Heart left ventricle (tissue), 13 donors: ENCODE data around the gene NFIC.

ENCODE experiments used
- POLR2A ChIP-seq, 2 donors: fragments of 450-650 bp; IDR thresholded peaks; one replicate each; pipeline ENCODE4 v1.6.1; 2017; ENCODE audit warnings: antibody characterized with exemption in 2 of 2, mild to moderate bottlenecking in 2 of 2, moderate library complexity in 2 of 2
- TF ChIP-seq, protein P1 (sequence below), 12 donors: fragments of 200-600 bp; sonication (generic) in 4 of 12; IDR thresholded peaks; one replicate each; pipeline versions ENCODE4 v1.5.0 to v1.8.0; 2018 to 2022; ENCODE audit warnings: antibody characterized with exemption in 12 of 12, mild to moderate bottlenecking in 5 of 12
- donor health status: ischemic (EF 13 %, LVEDD 7.1; RV severe dilation, severe dysfunction).
- donor health status: DM: no; HTN: yes; CAD: no.
- donor health status: DM: no; HTN: no; CAD: no.
- donor health status: ischemic (EF 25% LVEDD 6.9; RV normal size, moderate dysfunction).
- donor health status: ischemic (EF 25% LVEDD 5.7; RV mildly dilated, moderate dysfunction).
- donor health status: ischemic (EF 35%, LVEDD 5.7; RV mildly dilated, moderate dysfunction).
- donor health status: nonischemic (EF 11% LVEDD 7.7; RV severe dilation, severe dysfunction).
- donor health status: DM: yes; HTN: yes; CAD: no.
- donor health status: PGD.
- donor health status: ischemic (EF 29% LVEDD 5.4; RV normal size, mild dysfunction).
- donor health status: nonischemic (EF 23%, LVEDD 6.1; RV moderate dilation, normal function).

- TF ChIP-seq, protein P1, sequence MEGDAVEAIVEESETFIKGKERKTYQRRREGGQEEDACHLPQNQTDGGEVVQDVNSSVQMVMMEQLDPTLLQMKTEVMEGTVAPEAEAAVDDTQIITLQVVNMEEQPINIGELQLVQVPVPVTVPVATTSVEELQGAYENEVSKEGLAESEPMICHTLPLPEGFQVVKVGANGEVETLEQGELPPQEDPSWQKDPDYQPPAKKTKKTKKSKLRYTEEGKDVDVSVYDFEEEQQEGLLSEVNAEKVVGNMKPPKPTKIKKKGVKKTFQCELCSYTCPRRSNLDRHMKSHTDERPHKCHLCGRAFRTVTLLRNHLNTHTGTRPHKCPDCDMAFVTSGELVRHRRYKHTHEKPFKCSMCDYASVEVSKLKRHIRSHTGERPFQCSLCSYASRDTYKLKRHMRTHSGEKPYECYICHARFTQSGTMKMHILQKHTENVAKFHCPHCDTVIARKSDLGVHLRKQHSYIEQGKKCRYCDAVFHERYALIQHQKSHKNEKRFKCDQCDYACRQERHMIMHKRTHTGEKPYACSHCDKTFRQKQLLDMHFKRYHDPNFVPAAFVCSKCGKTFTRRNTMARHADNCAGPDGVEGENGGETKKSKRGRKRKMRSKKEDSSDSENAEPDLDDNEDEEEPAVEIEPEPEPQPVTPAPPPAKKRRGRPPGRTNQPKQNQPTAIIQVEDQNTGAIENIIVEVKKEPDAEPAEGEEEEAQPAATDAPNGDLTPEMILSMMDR (IDR thresholded peaks at IDR 0.05) = no peak
- TF ChIP-seq POLR2A (IDR thresholded peaks at IDR 0.05) = no peak
These were observed 125.9 kb downstream of the NFIC start for GRCh38 chr19:3492131-3492839.
